DOHH2 (cell line): ENCODE measurements around the gene KLK7.

Experiments
- EZH2phosphoT487 ChIP-seq: fragments of 200-600 bp; sonication (generic); IDR thresholded peaks from 2 replicates; pipeline ENCODE4 v1.6.1; 2017; ENCODE audit warnings: borderline replicate concordance, mild to moderate bottlenecking, antibody characterized with exemption, low read length, moderate library complexity, mixed read lengths
- TF ChIP-seq, protein P1 (sequence below): fragments of 200-600 bp; sonication (generic); IDR thresholded peaks from one replicate; pipeline ENCODE4 v1.5.1; 2014; ENCODE audit warnings: antibody characterized with exemption, mild to moderate bottlenecking, low read depth, low read length; ENCODE audit not compliant: poor library complexity, severe bottlenecking

DNA sequence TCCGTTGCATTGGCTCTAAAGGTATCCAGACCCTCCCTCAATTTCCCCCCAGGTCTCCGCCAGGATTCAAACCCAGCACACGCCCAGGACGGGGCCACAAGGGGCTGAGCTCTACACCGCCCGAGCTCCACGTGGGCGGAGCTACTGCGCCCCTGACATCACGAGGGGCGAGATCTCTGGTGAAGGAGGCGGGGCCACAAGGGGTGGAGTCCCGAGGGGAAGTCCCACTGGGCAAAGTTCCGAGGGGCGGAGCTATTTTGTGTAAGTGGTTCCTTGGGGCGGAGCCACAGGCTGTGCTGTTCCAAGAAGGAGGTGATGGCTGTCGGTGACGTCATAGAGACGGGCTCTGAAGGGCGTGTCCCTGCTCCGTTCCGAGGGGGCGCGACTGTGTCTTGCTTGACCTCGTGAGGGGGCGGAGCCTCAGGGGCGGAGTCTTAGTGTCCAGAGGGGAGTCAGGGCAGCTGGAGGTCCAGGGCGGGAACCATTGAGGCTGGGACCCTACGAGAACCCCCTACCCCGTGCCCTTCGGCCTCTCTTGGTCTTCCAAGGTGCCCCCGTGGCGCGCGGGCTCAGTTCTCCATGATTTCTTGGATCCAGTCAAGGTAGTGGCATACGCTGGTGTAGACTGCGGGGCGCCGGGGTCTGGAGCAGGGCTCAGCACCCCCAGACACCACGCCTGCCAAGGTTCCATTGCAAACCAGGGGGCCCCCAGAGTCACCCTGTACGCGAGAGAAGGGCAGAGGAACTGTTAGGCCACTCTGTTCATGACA is 19.0 kb upstream of the KLK7 start:
- TF ChIP-seq, protein P1, sequence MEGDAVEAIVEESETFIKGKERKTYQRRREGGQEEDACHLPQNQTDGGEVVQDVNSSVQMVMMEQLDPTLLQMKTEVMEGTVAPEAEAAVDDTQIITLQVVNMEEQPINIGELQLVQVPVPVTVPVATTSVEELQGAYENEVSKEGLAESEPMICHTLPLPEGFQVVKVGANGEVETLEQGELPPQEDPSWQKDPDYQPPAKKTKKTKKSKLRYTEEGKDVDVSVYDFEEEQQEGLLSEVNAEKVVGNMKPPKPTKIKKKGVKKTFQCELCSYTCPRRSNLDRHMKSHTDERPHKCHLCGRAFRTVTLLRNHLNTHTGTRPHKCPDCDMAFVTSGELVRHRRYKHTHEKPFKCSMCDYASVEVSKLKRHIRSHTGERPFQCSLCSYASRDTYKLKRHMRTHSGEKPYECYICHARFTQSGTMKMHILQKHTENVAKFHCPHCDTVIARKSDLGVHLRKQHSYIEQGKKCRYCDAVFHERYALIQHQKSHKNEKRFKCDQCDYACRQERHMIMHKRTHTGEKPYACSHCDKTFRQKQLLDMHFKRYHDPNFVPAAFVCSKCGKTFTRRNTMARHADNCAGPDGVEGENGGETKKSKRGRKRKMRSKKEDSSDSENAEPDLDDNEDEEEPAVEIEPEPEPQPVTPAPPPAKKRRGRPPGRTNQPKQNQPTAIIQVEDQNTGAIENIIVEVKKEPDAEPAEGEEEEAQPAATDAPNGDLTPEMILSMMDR: no peak
- no peak for TF ChIP-seq EZH2phosphoT487
